ENCODE results near the gene SH3D19. TPM values are rescaled to one million over a fixed set of nuclear protein-coding genes. Genes with fewer than 3 reads are reported as not detected.

Gene SH3D19
- total RNA-seq, 4 donors from 2014 or later = 117 to 200 (median 168) TPM

DNA sequence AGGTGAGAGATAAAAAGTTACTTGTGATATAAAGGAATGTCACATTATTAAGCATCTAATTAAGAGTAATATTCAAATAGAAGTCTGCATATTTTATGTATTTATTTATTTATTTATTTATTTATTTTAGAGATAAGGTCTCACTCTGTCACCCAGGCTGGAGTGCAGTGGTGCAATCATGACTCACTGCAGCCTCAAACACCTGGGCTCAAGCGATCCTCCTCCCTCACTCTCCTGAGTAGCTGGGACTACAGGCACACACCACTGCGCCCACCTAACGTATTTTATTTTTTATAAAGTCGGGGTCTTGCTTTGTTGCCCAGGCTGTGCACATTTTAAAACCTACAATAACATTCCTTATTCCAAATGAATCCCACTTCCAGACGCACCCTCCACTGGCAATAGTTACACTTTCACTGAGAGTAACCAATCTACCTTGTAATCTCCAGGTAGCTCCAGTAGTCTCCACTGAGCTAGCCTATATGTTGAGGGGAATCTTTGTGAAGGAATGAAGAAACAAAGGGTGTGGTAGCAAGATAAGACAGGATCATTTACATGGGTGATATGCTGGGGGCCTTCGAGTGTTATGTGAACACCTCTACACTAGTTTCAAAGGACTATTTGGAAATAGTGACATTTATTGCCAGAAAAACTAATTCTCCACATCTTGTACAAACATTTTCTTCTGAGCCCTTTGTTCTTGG lies 11.9 kb downstream of the SH3D19 start:
- Histone ChIP-seq H3K4me3 (no peak overlapping the region), H3K4me1 (peaks cover 13 to 57% (median 18%) of the 10 kb centered on the region in 3 donors), H3K27ac (peak overlapping the region in 2 of 4 donors; percentile 49 to 78), H3K9me3 (no peaks in the 10 kb centered on the region), H3K27me3 (no peaks in the 10 kb centered on the region), H3K36me3 (no peaks in the 10 kb centered on the region)
- no peak for ATAC-seq
- TF ChIP-seq POLR2A (IDR thresholded peaks at IDR 0.05) = no peak
- TF ChIP-seq EP300 (IDR thresholded peaks at IDR 0.05) = no peak
- TF ChIP-seq, protein P1, sequence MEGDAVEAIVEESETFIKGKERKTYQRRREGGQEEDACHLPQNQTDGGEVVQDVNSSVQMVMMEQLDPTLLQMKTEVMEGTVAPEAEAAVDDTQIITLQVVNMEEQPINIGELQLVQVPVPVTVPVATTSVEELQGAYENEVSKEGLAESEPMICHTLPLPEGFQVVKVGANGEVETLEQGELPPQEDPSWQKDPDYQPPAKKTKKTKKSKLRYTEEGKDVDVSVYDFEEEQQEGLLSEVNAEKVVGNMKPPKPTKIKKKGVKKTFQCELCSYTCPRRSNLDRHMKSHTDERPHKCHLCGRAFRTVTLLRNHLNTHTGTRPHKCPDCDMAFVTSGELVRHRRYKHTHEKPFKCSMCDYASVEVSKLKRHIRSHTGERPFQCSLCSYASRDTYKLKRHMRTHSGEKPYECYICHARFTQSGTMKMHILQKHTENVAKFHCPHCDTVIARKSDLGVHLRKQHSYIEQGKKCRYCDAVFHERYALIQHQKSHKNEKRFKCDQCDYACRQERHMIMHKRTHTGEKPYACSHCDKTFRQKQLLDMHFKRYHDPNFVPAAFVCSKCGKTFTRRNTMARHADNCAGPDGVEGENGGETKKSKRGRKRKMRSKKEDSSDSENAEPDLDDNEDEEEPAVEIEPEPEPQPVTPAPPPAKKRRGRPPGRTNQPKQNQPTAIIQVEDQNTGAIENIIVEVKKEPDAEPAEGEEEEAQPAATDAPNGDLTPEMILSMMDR (IDR thresholded peaks at IDR 0.05) = no peak
- TF ChIP-seq POLR2AphosphoS5 (IDR thresholded peaks at IDR 0.05) = no peak
- WGBS, 2 donors (ENCODE audit: low coverage in 1 of 2) = 83 to 85% methylated on average over 5 to 6 of the region's 6 CpGs

DNA sequence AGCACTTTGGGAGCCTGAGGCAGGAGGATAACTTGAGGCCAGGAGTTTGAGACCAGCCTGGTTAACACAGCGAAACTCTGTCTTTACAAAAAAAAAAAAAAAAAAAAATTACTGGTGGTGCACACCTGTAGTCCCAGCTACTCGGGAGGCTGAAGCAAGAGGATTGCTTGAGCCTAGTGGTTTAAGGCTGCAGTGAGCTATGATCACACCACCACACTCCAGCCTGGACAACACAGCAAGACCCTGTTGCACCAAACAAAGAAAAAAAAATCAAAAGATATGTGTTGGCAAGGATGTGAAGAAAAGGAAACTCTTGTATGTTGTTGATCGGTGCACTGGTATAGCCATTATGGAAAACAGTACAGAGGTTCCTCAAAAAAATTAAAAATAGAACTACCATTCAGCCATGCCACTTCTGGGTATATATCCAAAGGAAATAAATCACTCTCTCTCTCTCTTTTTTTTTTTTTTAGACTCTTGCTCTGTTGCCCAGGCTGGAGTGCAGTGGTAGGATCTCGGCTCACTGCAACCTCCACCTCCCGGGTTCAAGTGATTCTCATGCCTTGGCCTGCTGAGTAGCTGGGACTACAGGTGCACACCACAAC lies 15.2 kb downstream of the SH3D19 start:
- H3K27me3 ChIP-seq = no peaks in the 10 kb centered on the region
- H3K4me3 ChIP-seq = no peak overlapping the region
- TF ChIP-seq POLR2AphosphoS5 (IDR thresholded peaks at IDR 0.05) = no peak
- no peak for TF ChIP-seq EP300 (IDR thresholded peaks at IDR 0.05)
- TF ChIP-seq, protein P1 (IDR thresholded peaks at IDR 0.05) = no peak
- TF ChIP-seq POLR2A (IDR thresholded peaks at IDR 0.05) = no peak
- 88 to 91% methylated on average over 2 to 4 of the region's 5 CpGs for WGBS, 2 donors (ENCODE audit: low coverage in 1 of 2)
- no peak for ATAC-seq
- no peaks in the 10 kb centered on the region for H3K9me3 ChIP-seq
- H3K4me1 ChIP-seq = peaks cover 0 to 42% (median 7%) of the 10 kb centered on the region in 3 donors
- H3K27ac ChIP-seq = no peak overlapping the region
- H3K36me3 ChIP-seq = no peaks in the 10 kb centered on the region

DNA sequence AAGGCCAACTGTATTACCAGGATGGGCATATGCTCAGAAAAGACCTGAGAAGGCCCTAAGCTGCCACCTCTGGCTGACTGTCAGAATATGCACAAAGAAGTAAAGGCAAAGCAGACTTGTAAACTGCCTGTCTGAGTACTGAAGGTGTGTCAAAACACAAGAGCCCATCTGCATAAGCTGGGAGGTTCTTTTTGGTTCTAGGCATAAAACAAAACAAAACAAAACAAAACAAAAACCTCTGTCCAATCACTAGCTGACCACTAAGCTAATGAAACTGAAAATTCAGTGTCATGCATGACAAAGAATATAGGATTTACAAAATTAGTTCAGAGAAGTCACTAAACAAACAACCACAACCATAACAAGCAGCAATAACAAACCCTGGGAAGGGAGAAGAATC lies 20.6 kb downstream of the SH3D19 start:
- Histone ChIP-seq H3K4me3 (no peak overlapping the region), H3K9me3 (no peaks in the 10 kb centered on the region), H3K27ac (no peak overlapping the region), H3K27me3 (no peaks in the 10 kb centered on the region), H3K4me1 (peaks cover 0 to 52% (median 4%) of the 10 kb centered on the region in 3 donors), H3K36me3 (no peaks in the 10 kb centered on the region)
- no peak for ATAC-seq
- no peak for TF ChIP-seq POLR2A (IDR thresholded peaks at IDR 0.05)
- TF ChIP-seq, protein P1 (IDR thresholded peaks at IDR 0.05) = no peak
- TF ChIP-seq POLR2AphosphoS5 (IDR thresholded peaks at IDR 0.05) = no peak
- TF ChIP-seq EP300 (IDR thresholded peaks at IDR 0.05) = no peak

DNA sequence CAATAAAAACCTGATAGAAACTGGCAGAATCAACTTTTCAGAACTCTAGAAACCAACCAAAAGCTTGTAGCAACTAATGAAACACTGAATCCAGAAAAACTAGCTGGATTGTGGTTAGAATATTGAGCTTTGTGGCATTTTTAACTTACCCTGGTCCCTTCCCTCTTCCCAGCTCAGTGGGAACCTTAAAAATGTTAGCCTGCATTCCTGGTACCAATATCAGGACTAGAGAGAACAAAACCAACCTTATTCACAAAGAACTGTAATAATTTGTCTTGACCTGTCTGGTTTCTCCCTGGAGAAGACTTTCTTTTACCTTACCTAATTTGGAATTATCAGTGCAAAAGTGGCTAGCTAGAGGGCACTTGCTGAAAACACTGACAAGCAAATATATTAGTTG lies 21.2 kb downstream of the SH3D19 start:
- H3K4me3 ChIP-seq = no peak overlapping the region
- H3K4me1 ChIP-seq = peaks cover 0 to 52% (median 4%) of the 10 kb centered on the region in 3 donors
- TF ChIP-seq POLR2AphosphoS5 (IDR thresholded peaks at IDR 0.05) (no peak), POLR2A (IDR thresholded peaks at IDR 0.05) (no peak)
- no peaks in the 10 kb centered on the region for H3K36me3 ChIP-seq
- H3K9me3 ChIP-seq = no peaks in the 10 kb centered on the region
- no peaks in the 10 kb centered on the region for H3K27me3 ChIP-seq
- H3K27ac ChIP-seq = no peak overlapping the region
- no peak for ATAC-seq

DNA sequence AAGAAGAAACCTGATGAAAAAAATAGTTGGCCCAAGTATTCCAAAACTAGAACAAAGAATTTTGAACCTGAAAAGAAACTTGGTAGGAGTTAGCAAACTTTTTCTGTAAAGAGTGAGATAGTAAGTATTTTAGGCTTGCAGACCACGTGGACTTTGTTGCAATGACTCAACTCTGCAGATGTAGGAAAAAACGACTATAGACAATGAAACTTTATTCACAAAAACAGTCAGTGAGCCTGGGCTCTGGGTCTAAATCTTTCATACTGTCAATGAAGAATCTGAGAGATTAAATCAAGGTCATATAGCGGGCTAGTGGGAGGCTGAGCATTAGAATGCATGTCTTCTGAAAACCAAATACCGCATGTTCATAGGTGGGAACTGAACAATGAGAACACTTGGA lies 23.0 kb downstream of the SH3D19 start:
- Histone ChIP-seq H3K27ac (no peak overlapping the region), H3K9me3 (no peaks in the 10 kb centered on the region), H3K4me1 (peaks cover 0 to 52% (median 4%) of the 10 kb centered on the region in 3 donors), H3K27me3 (no peaks in the 10 kb centered on the region), H3K36me3 (no peaks in the 10 kb centered on the region), H3K4me3 (no peak overlapping the region)
- TF ChIP-seq EP300 (IDR thresholded peaks at IDR 0.05) = no peak
- TF ChIP-seq POLR2A (IDR thresholded peaks at IDR 0.05) = no peak
- TF ChIP-seq, protein P1 (IDR thresholded peaks at IDR 0.05) = no peak
- no peak for TF ChIP-seq POLR2AphosphoS5 (IDR thresholded peaks at IDR 0.05)
- no peak for ATAC-seq
- 65 to 68% methylated on average over 3 to 4 of the region's 4 CpGs for WGBS, 2 donors (ENCODE audit: low coverage in 1 of 2)

Measured in gastroesophageal sphincter (tissue), 4 donors.